Glutamatergic neuron (in vitro differentiated cells): Measurements from ENCODE around the gene ESPL1. TPM values are rescaled to one million over a fixed set of nuclear protein-coding genes. Genes with fewer than 3 reads are reported as not detected.

ENCODE experiments used
- DNase-seq: peaks from one replicate; pipeline ENCODE4 v3.0.0; 2022
- H3K27ac Mint-ChIP-seq: one replicate; pipeline ENCODE4 v1.8.0; 2020; ENCODE audit warnings: mild to moderate bottlenecking, mixed read lengths, inconsistent platforms; ENCODE audit not compliant: unreplicated experiment
- H3K27me3 Mint-ChIP-seq: one replicate; pipeline ENCODE4 v1.8.0; 2020; ENCODE audit warnings: mild to moderate bottlenecking, moderate library complexity, mixed read lengths, inconsistent platforms; ENCODE audit not compliant: unreplicated experiment
- H3K36me3 Mint-ChIP-seq: one replicate; pipeline ENCODE4 v1.8.0; 2020; ENCODE audit warnings: mild to moderate bottlenecking, mixed read lengths, inconsistent platforms; ENCODE audit not compliant: unreplicated experiment
- H3K4me1 Mint-ChIP-seq: one replicate; pipeline ENCODE4 v1.8.0; 2020; ENCODE audit warnings: mild to moderate bottlenecking, low read depth, mixed read lengths, inconsistent platforms; ENCODE audit not compliant: unreplicated experiment
- H3K4me3 Mint-ChIP-seq: one replicate; pipeline ENCODE4 v1.8.0; 2020; ENCODE audit warnings: mild to moderate bottlenecking, mixed read lengths, inconsistent platforms; ENCODE audit not compliant: unreplicated experiment
- H3K9me3 Mint-ChIP-seq: one replicate; pipeline ENCODE4 v1.8.0; 2020; ENCODE audit warnings: mild to moderate bottlenecking, moderate library complexity, mixed read lengths, inconsistent platforms; ENCODE audit not compliant: unreplicated experiment
- CTCF ChIP-seq: fragments of 200-600 bp; sonication (generic); IDR thresholded peaks from one replicate; pipeline ENCODE4 v1.5.0; 2021; ENCODE audit not compliant: partially characterized antibody, unreplicated experiment
- total RNA-seq: library from RNA; stranded (reverse); fragmentation: NEBNext Ultra II Directional; extraction: Animal tissue kit (Norgen Biotek cat#: 25700); gene quantifications from one replicate; pipeline ENCODE4 v1.2.1, GENCODE V29; 2021; ENCODE audit not compliant: unreplicated experiment

The ESPL1 gene
- total RNA-seq, 1 donor from 2014 or later = 5.1 TPM

DNA sequence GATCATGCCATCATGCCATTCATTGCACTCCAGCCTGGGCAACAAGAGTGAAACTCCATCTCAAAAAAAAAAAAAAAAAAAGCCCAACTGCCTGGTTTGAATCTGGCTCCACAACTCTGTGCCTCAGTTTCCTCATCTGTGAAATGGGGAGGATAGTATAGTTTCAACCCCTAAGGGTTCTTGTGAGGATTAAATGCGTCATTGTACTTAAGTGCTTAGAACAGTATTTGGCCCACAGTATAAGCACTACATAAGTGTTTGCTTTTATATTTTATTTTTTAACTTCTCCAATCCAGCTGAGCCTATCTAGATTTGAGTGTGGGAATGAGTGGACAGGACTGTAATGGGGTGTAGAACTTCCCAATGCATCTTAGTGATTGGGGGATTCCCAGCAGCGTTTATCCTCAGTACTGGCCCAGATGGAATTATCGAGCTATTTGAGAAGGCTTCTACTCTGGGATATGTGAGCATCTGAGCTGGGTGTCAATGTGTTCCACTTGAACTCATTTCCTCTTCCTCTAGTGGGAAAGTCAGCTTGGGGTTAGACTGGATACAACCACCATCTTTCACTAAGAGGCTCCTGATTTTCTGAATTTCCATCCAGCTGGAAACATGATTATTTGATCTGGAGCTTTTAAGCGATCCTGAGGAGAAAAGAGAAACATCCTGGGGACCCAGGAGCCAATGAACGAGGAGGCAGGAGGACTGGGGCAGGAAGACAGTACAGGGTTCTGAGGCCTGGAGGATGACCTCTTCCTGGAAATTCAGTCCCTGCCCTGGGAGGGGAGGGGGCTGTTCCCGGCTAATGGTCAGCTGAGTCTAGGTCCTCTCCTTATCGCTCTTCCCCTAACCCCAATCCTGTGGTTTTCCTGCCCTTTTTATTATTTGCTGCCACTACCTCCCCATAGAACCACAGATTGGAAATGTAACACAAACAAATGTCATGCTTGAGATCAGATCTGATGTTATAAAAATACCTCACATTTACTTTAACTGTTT, 9.3 kb upstream of the ESPL1 start:
- Mint-ChIP-seq H3K36me3 (peaks cover under 1% of the 10 kb centered on the region), H3K4me3 (no peak overlapping the region), H3K27me3 (no peaks in the 10 kb centered on the region), H3K9me3 (no peaks in the 10 kb centered on the region), H3K4me1 (no peaks in the 10 kb centered on the region), H3K27ac (no peak overlapping the region)
- TF ChIP-seq CTCF = no peak
- DNase-seq = no peak

DNA sequence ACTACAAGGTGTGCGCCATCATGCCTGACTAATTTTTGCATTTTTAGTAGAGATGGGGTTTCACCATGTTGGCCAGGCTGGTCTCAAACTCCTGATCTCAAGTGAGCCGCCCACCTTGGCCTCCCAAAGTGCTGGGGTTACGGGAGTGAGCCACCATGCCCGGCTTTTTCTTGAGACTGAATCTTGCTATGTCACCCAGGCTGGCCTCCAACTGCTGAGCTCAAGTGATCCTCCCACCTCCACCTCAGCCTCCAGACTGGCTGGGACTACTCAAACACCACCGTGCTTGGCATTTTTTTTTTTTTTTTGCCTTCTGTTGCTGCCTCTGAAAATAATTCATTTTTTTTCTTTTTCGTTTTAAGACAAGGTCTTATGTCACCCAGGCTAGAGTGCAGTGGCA, 8.2 kb upstream of the ESPL1 start:
- no peaks in the 10 kb centered on the region for H3K27me3 Mint-ChIP-seq
- TF ChIP-seq CTCF = no peak
- no peaks in the 10 kb centered on the region for H3K4me1 Mint-ChIP-seq
- H3K36me3 Mint-ChIP-seq = no peaks in the 10 kb centered on the region
- DNase-seq = no peak
- no peak overlapping the region for H3K27ac Mint-ChIP-seq
- no peaks in the 10 kb centered on the region for H3K9me3 Mint-ChIP-seq
- H3K4me3 Mint-ChIP-seq = no peak overlapping the region

GRCh38 chr12:53265783-53266182, 2.3 kb upstream of the ESPL1 start:
- TF ChIP-seq CTCF = no peak
- H3K4me3 Mint-ChIP-seq = no peak overlapping the region
- no peak for DNase-seq
- H3K9me3 Mint-ChIP-seq = no peaks in the 10 kb centered on the region
- peaks cover 6% of the 10 kb centered on the region for H3K4me1 Mint-ChIP-seq
- no peaks in the 10 kb centered on the region for H3K27me3 Mint-ChIP-seq
- no peaks in the 10 kb centered on the region for H3K36me3 Mint-ChIP-seq
- H3K27ac Mint-ChIP-seq = no peak overlapping the region

DNA sequence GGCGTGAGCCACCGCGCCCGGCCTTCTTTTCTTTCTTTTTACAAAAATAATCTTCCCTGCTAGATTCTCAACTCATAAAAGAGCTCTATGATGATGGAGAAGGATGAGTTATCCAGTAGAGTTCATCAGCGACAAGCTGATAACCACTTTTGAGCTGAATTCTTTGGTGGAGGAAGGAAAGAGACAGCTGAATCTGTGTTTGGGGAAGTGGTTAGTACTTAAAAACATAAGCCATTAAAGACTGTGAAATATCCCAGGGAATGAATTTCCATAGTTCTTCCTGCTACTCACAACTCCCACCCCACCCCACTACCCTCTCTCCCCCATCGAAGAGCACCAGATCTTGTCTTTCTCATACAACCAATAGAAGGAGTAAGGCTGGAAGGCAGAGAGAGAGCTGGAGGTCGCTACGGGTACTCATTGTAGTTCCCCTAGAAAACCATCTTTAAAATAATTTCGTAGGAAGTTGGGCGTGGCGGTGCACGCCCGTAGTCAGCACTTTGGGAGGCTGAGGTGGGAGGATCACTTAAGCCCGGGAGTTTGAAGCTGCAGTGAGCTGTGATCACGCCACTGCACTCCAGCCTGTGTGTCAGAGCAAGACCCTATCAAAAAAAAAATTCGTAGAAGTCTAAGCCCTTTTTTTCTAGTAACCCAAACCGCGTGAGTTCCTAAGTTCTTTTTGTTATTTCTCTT, 647 bp upstream of the ESPL1 start:
- no peak for DNase-seq
- peak; percentile 12 for TF ChIP-seq CTCF
- no peak overlapping the region for H3K27ac Mint-ChIP-seq
- no peaks in the 10 kb centered on the region for H3K27me3 Mint-ChIP-seq
- H3K4me3 Mint-ChIP-seq = peak overlapping the region; percentile 100
- no peaks in the 10 kb centered on the region for H3K36me3 Mint-ChIP-seq
- H3K9me3 Mint-ChIP-seq = no peaks in the 10 kb centered on the region
- peaks cover 6% of the 10 kb centered on the region for H3K4me1 Mint-ChIP-seq
